Fibroblast of the aortic adventitia (primary cell): Measurements from ENCODE around the gene EIF3J. TPM values are rescaled to one million over a fixed set of nuclear protein-coding genes. Genes with fewer than 3 reads are reported as not detected.
"Not testable (repeated sequence)": the region's sequence is repeated elsewhere in the genome, so short reads cannot be mapped to it uniquely, and the experiment has no call there.

Experiments used
- DNase-seq: peaks from one replicate; pipeline ENCODE4 v3.0.0-alpha.2; 2010; ENCODE audit warnings: low read depth
- H3K4me3 ChIP-seq: 2 replicates; pipeline ENCODE4 v1.5.1; 2011; ENCODE audit warnings: low read depth, mild to moderate bottlenecking, control low read depth, low read length, moderate library complexity
- total RNA-seq: library from RNA; depleted of rRNA; stranded (reverse); fragments of >200 nt; gene quantifications from 2 replicates; pipeline ENCODE4 v1.2.3, GENCODE V29; 2012; ENCODE audit warnings: low replicate concordance
- TF ChIP-seq, protein P1 (sequence below): IDR thresholded peaks from 2 replicates; pipeline ENCODE4 v1.5.1; 2011; ENCODE audit warnings: mild to moderate bottlenecking, low read length, control low read depth, inconsistent platforms; ENCODE audit not compliant: insufficient read depth

EIF3J gene
- total RNA-seq, 1 donor: 36.7 TPM

DNA sequence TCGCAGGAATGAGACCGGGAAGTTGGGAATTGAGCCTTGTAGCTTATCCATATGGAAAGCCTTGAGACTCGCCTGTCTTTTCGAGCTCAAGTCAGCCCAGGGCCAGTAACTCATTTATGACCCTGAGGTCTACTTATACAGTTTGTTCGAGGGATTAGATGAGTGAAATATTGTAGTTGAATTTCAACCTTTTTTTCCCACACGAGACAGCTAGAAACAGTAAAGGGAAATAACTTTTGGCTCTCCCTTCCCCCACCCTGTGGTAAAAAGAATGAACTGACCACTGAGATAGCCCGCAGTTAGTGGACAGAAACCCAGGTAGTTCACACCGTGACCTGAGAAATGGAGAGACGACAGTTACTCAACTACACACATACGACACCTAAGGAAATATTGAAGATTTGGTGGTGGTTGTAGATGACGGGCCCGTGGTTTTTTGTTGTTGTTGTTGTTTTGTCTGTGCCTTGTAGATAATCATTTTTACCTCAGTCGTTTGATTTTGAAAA, 841 bp downstream of the EIF3J start:
- H3K4me3 ChIP-seq: peak overlapping the region; percentile 83
- DNase-seq: peak; percentile 48
- TF ChIP-seq, protein P1, sequence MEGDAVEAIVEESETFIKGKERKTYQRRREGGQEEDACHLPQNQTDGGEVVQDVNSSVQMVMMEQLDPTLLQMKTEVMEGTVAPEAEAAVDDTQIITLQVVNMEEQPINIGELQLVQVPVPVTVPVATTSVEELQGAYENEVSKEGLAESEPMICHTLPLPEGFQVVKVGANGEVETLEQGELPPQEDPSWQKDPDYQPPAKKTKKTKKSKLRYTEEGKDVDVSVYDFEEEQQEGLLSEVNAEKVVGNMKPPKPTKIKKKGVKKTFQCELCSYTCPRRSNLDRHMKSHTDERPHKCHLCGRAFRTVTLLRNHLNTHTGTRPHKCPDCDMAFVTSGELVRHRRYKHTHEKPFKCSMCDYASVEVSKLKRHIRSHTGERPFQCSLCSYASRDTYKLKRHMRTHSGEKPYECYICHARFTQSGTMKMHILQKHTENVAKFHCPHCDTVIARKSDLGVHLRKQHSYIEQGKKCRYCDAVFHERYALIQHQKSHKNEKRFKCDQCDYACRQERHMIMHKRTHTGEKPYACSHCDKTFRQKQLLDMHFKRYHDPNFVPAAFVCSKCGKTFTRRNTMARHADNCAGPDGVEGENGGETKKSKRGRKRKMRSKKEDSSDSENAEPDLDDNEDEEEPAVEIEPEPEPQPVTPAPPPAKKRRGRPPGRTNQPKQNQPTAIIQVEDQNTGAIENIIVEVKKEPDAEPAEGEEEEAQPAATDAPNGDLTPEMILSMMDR: no peak

DNA sequence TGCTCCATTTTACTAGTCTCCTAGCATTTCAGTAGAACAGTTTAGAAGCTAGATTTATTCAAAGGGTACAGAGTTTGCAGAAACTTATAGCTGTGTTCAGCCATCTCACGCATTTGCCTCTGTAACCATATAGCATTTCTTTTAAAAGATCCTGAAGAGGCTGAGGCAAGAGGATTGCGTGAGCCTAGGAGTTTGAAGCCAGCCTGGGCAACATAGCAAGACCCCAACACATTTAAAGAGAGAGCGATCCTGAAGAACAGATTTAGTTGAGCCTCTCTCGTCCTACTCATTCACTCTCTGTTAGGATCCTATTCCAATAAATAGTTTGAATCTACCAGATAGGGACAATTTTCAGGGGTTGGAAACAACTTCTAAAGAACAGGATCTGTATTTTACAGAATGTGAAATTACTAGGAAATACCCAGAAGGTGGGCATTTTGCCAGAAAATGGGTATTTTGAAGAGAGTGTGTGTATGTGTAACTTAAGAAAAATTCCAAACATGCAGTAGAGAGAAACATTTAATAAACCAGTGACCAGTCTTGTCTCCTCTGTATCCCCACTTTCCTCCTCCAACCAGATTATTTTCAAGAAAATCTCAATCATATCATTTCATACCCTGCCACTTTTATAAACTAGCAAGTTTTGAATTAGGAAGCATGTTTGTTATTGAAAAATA, 4.5 kb downstream of the EIF3J start:
- H3K4me3 ChIP-seq: no peak overlapping the region
- TF ChIP-seq, protein P1: no peak

DNA sequence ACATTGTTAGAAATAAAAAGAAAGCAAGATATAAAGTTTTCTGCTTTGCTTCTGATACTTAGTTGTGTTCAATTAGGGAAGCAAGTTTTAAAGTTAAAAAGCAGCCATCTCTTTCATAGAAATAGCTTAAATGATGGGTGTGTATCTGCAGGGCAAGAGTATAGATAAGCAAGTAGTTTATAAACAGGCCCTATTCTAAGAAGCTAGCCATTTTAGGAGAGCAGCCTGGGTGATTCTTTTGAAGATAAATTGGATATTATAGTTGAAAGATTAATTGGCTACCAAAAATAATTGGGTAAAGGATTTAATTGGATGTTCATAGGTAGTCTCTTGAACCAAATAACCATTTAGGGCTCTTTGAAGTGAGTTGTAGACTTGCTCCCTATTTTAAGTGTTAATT, 5.6 kb downstream of the EIF3J start:
- DNase-seq: no peak
- H3K4me3 ChIP-seq: no peak overlapping the region
- TF ChIP-seq, protein P1: no peak

More for the DNA sequence above, 4.5 kb downstream of the EIF3J start:
- DNase-seq: peak; percentile 93

DNA sequence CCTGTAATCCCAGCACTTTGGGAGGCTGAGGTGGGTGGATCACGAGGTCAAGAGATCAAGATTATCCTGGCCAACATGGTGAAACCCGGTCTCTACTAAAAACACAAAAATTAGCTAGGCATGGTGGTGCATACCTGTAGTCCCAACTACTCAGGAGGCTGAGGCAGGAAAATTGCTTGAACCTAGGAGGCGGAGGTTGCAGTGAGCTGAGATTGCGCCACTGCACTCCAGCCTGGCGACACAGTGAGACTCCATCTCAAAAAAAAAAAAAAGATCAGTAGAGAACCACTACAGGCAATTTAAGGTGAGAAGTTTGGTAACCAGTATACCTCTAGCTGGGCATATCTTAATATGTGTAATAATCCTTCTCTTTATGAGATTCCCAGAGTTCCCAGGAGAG, 7.8 kb downstream of the EIF3J start:
- not testable (repeated sequence) for DNase-seq, H3K4me3 ChIP-seq

DNA sequence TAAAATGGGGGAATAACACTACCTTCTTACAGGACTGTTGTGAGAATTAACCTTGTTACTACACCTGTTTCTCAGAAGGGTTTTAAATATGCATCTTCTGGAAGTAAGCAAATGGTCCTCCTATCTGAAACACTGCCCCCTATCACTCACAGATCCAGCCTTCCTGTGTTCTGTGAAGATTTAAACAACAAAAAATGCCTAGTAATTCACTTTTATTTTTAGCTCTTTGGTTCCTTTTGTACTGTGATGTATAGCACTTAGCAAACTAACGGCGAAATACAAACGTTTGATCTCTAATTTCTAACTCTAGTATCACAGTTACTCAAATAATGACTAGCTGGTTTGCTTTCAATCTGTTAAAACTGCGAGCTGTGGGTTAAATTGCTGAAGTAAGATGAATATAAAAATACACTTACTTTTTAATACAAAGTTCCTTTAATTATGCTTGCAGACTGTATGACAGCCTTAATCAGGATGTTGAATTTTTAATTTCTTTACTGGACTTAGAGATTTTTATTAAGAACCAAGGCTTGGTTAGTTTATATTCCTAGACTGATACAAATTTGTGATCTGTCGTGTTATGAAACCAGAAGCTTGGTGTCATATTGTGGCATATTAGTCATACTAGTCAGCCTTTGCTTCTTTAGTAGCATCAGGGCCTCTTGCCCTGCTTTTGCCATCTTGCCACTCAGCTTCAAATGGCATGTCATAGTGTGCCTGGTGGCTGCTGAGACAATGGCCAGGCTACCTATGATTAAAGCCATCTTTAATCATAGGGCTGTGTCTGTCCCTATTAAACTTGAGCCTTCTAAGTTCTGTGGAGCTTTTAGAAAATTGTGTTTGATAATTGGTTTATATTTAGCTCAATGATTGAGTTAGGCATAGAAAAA, 9.2 kb downstream of the EIF3J start:
- peak; percentile 26 for DNase-seq
- TF ChIP-seq, protein P1: peak; percentile 38
- no peak overlapping the region for H3K4me3 ChIP-seq

DNA sequence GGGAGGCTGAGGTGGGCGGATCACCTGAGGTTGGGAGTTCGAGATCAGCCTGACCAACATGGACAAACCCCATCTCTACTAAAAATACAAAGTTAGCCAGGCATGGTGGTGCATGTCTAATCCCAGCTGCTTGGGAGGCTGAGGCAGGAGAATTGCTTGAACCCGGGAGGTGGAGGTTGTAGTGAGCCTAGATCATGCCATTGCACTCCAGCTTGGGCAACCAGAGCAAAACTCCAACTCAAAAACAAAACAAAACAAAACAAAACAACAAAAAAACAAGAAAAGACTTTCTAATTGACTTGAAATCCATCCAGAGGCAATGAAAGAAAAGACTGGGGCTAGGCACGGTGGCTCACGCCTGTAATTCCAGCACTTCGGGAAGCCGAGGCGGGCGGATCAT, 12.2 kb downstream of the EIF3J start:
- DNase-seq: not testable (repeated sequence)

DNA sequence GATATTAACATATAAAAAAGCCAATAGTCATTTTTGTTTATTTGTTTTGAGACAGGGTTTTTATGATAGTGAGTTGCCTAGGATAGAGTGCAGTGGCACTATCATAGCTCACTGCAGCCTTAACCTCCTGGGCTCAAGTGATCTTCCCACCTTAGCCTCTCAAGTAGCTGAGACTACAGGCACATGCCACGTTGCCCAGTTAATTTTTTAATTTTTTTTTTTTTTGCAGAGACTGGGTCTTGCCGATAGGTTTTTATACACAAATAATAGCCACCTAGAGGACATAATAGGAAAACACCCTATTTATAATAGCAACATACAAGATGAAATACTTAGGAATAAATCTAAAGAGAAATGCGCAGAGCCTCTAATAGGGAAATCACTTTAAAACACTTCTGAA, 13.3 kb downstream of the EIF3J start:
- no peak overlapping the region for H3K4me3 ChIP-seq
- TF ChIP-seq, protein P1: peak; percentile 45
- peak; percentile 57 for DNase-seq

More for the DNA sequence above, 12.2 kb downstream of the EIF3J start:
- H3K4me3 ChIP-seq: not testable (repeated sequence)
